Activated CD4-positive, alpha-beta T cell treated with anti-CD3 and anti-CD28 coated beads for 36 hours (primary cell): Measurements from ENCODE around the gene CUX1. TPM values are rescaled to one million over a fixed set of nuclear protein-coding genes. Genes with fewer than 3 reads are reported as not detected.
"Not testable (repeated sequence)": the region's sequence is repeated elsewhere in the genome, so short reads cannot be mapped to it uniquely, and the experiment has no call there.

ENCODE experiments used
- ATAC-seq: fragments of 200-7000 bp; cut with Tn5 transposase; one replicate; pipeline ENCODE4 v1.10.0; 2021; ENCODE audit warnings: mild to moderate bottlenecking, moderate library complexity
- CTCF ChIA-PET: fragments of 350-600 bp; sonication (Branson Sonifier 250); formaldehyde crosslinking; loops from one replicate; lab custom pipeline; 2021; ENCODE audit warnings: antibody characterized with exemption; lab: Charles Lee
- POLR2A ChIA-PET: fragments of 350-600 bp; sonication (Branson Sonifier 250); formaldehyde crosslinking; loops from one replicate; lab custom pipeline; 2021; ENCODE audit warnings: antibody characterized with exemption, inconsistent platforms; lab: Charles Lee
- DNase-seq: peaks from one replicate; pipeline ENCODE4 v3.0.0-alpha.2; 2020
- H3K27ac Mint-ChIP-seq: one replicate; pipeline ENCODE4 v1.8.0; 2021; ENCODE audit warnings: mixed read lengths
- H3K27me3 Mint-ChIP-seq: one replicate; pipeline ENCODE4 v1.8.0; 2021; ENCODE audit warnings: mixed read lengths
- H3K36me3 Mint-ChIP-seq: one replicate; pipeline ENCODE4 v1.8.0; 2021; ENCODE audit warnings: low read depth, mixed read lengths
- H3K4me1 Mint-ChIP-seq: one replicate; pipeline ENCODE4 v1.8.0; 2021; ENCODE audit warnings: mixed read lengths
- H3K4me3 Mint-ChIP-seq: one replicate; pipeline ENCODE4 v1.8.0; 2021; ENCODE audit warnings: mild to moderate bottlenecking, moderate library complexity, mixed read lengths
- H3K9me3 Mint-ChIP-seq: one replicate; pipeline ENCODE4 v1.8.0; 2021; ENCODE audit warnings: low read depth, mixed read lengths
- intact Hi-C, 2 experiments: fragments of 100-400 bp; cut with DNase I in 1 of 2; cut with micrococcal nuclease in 1 of 2; formaldehyde crosslinking; loops; one replicate each; pipeline versions ENCODE4 v1.14.2 to v1.15.1; 2022 to 2024; cut with DNase I, micrococcal nuclease
- total RNA-seq, 2 experiments: library from RNA; stranded (reverse); gene quantifications; one replicate each; pipeline ENCODE4 v1.2.3, GENCODE V29; 2021

The CUX1 gene
- total RNA-seq, 2 experiments from 2014 or later = 21.6 to 23.5 TPM

- no peak overlapping the region for H3K4me3 Mint-ChIP-seq
- H3K36me3 Mint-ChIP-seq = no peaks in the 10 kb centered on the region
- no peak overlapping the region for H3K27ac Mint-ChIP-seq
- intact Hi-C loops = no loop called here
- H3K27me3 Mint-ChIP-seq = peaks cover 2% of the 10 kb centered on the region
- no peaks in the 10 kb centered on the region for H3K4me1 Mint-ChIP-seq
- no peak for ATAC-seq
- ChIA-PET CTCF (interaction anchor here (0.6 to 0.8 kb wide), 2 partner anchors 20 to 105 kb away, joined by 3 to 4 read pairs; no protein-coding TSS in a partner anchor), POLR2A (no interaction called here)
- no peaks in the 10 kb centered on the region for H3K9me3 Mint-ChIP-seq
- no peak for DNase-seq
These were observed 483.3 kb downstream of the CUX1 start for GRCh38 chr7:102300643-102301221.

- DNase-seq, H3K9me3 Mint-ChIP-seq, ATAC-seq, H3K27ac Mint-ChIP-seq, H3K36me3 Mint-ChIP-seq, POLR2A ChIA-PET, H3K27me3 Mint-ChIP-seq, H3K4me3 Mint-ChIP-seq, H3K4me1 Mint-ChIP-seq, intact Hi-C loops: not testable (repeated sequence)
- CTCF ChIA-PET = interaction anchor here (0.6 to 0.8 kb wide), 2 partner anchors 20 to 105 kb away, joined by 3 to 4 read pairs; no protein-coding TSS in a partner anchor
These were observed 483.9 kb downstream of the CUX1 start for GRCh38 chr7:102301367-102301766.

- ATAC-seq (no peak), DNase-seq (no peak)
- ChIA-PET POLR2A (no interaction called here), CTCF (no interaction called here)
- Mint-ChIP-seq H3K4me3 (no peak overlapping the region), H3K4me1 (peaks cover 7% of the 10 kb centered on the region), H3K27me3 (peaks cover 2% of the 10 kb centered on the region), H3K27ac (no peak overlapping the region), H3K9me3 (no peaks in the 10 kb centered on the region), H3K36me3 (no peaks in the 10 kb centered on the region)
- intact Hi-C loops = no loop called here
These were observed 484.6 kb downstream of the CUX1 start for GRCh38 chr7:102302025-102302424.

DNA sequence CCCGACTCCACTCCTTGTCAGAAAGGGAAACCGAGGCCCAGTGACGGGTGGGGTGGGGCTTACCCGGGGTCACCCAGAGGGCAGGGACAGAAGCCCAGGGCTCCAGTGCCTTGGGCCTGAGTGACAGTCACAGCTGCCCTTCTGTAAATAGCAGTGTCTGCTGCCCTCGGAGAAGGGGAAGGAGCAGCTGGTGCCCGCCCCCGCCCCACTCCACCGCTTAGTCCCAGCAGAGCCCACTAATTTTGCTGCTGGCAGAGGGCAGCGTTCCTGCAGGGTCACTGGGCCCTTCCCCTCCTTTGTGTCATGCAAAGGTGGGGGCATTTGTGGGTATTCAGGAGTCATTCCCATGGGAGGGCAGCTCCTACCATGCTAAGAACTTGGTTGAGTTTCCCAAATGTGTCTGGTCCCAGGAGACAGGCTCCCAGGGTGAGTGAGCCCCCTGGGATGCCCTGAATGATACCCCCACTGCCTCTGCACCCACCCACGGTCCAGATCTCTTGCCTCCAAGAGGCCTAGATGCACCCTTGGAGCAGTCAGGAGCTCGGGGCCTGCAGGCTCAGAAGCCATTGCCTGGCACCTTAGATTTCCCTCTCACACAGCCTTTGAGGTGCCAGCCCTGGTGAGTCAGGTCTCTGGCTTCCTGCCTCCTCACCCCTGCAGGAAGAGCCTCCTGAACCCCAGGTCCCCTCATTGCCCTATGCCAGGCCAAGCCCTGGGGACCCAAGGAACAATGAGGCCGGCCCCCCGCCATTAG lies 486.4 kb downstream of the CUX1 start:
- Mint-ChIP-seq H3K27ac (no peak overlapping the region), H3K27me3 (peaks cover 2% of the 10 kb centered on the region), H3K9me3 (no peaks in the 10 kb centered on the region), H3K4me3 (no peak overlapping the region), H3K4me1 (peaks cover 12% of the 10 kb centered on the region), H3K36me3 (no peaks in the 10 kb centered on the region)
- CTCF ChIA-PET = no interaction called here
- POLR2A ChIA-PET = no interaction called here
- intact Hi-C loops = no loop called here
- ATAC-seq = no peak
- DNase-seq = no peak

- H3K4me1 Mint-ChIP-seq = peaks cover 12% of the 10 kb centered on the region
- ATAC-seq (no peak), DNase-seq (no peak)
- no peak overlapping the region for H3K4me3 Mint-ChIP-seq
- no peak overlapping the region for H3K27ac Mint-ChIP-seq
- ChIA-PET POLR2A (no interaction called here), CTCF (no interaction called here)
- intact Hi-C loops = no loop called here
- H3K27me3 Mint-ChIP-seq = peaks cover 2% of the 10 kb centered on the region
- no peaks in the 10 kb centered on the region for H3K9me3 Mint-ChIP-seq
- no peaks in the 10 kb centered on the region for H3K36me3 Mint-ChIP-seq
These were observed 487.2 kb downstream of the CUX1 start for GRCh38 chr7:102304668-102305067.

GRCh38 chr7:102305414-102306268 lies 488.2 kb downstream of the CUX1 start:
- no peak for ATAC-seq
- POLR2A ChIA-PET = no interaction called here
- Mint-ChIP-seq H3K36me3 (no peaks in the 10 kb centered on the region), H3K27me3 (no peaks in the 10 kb centered on the region), H3K27ac (no peak overlapping the region), H3K9me3 (no peaks in the 10 kb centered on the region), H3K4me1 (peaks cover 12% of the 10 kb centered on the region), H3K4me3 (no peak overlapping the region)
- intact Hi-C loops = no loop called here
- CTCF ChIA-PET = interaction anchor here (1.1 kb wide), 1 partner anchor 10 kb away, joined by 3 read pairs; no protein-coding TSS in a partner anchor
- DNase-seq = no peak

- peak overlapping the region; percentile 63 for H3K27ac Mint-ChIP-seq
- ATAC-seq (peak; percentile 83), DNase-seq (peak; percentile 70)
- CTCF ChIA-PET = interaction anchor here (0.5 to 1.3 kb wide), 5 partner anchors 11 to 916 kb away, joined by 3 to 5 read pairs (median 3); no protein-coding TSS in a partner anchor
- peak overlapping the region; percentile 2 for H3K4me3 Mint-ChIP-seq
- intact Hi-C loops = no loop called here
- H3K27me3 Mint-ChIP-seq = no peaks in the 10 kb centered on the region
- no peaks in the 10 kb centered on the region for H3K36me3 Mint-ChIP-seq
- no peaks in the 10 kb centered on the region for H3K9me3 Mint-ChIP-seq
- H3K4me1 Mint-ChIP-seq = peaks cover 12% of the 10 kb centered on the region
- POLR2A ChIA-PET = interaction anchor here (0.7 kb wide), 1 partner anchor 14 kb away, joined by 4 read pairs; no protein-coding TSS in a partner anchor
These were observed 489.7 kb downstream of the CUX1 start for GRCh38 chr7:102306916-102307677.

DNA sequence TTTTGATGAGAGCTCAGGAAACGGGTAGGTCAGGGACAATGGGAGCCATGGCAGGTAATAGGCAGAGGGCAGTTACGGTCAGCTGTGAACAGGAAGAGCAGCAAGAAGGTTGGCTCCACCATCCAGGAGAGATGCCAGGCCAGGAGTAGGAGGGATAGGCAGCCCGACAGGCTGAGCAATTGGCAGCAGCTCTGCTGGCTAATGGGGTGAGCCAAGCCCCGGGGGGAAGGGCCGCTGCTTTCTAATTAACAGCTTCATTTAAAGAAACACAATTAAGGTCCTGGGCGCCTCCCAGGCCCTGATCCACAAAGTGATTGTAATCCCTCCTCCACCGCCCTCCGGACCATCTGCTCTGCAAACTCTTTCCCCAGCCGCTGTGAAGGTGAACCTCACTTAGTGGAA lies 493.0 kb downstream of the CUX1 start:
- no peaks in the 10 kb centered on the region for H3K27me3 Mint-ChIP-seq
- no peak overlapping the region for H3K4me3 Mint-ChIP-seq
- DNase-seq = no peak
- H3K36me3 Mint-ChIP-seq = no peaks in the 10 kb centered on the region
- H3K4me1 Mint-ChIP-seq = peaks cover 12% of the 10 kb centered on the region
- H3K9me3 Mint-ChIP-seq = no peaks in the 10 kb centered on the region
- H3K27ac Mint-ChIP-seq = no peak overlapping the region
- intact Hi-C loops = no loop called here
- ATAC-seq = no peak
- POLR2A ChIA-PET = no interaction called here
- CTCF ChIA-PET = interaction anchor here (0.6 to 1.2 kb wide), 2 partner anchors 9 to 255 kb away, joined by 3 read pairs; no protein-coding TSS in a partner anchor

DNA sequence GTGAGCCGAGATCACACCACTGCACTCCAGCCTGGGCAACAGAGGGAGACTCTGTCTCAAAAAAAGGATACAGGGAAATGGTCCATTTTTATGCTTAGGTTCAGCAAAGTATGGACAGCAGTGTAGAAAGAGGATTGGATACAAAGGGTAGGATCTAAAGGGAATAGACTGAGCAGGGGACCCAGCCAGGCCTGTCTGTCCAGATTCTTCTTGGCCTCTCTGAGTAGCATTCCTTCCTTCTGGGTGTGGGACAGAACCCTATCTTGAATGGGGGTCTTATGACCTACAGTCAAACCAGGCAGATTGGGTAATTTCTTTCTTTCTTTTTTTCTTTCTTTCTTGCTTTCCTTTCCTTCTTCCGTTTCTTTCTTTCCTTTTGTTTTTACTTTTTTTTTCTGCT lies 494.9 kb downstream of the CUX1 start:
- ATAC-seq (no peak), DNase-seq (no peak)
- intact Hi-C loops = no loop called here
- Mint-ChIP-seq H3K36me3 (no peaks in the 10 kb centered on the region), H3K9me3 (no peaks in the 10 kb centered on the region), H3K27ac (no peak overlapping the region), H3K4me1 (peaks cover 2% of the 10 kb centered on the region), H3K4me3 (no peak overlapping the region), H3K27me3 (no peaks in the 10 kb centered on the region)
- POLR2A ChIA-PET = no interaction called here
- CTCF ChIA-PET = interaction anchor here (0.6 kb wide), 1 partner anchor 114 kb away, joined by 3 read pairs; no protein-coding TSS in a partner anchor

GRCh38 chr7:102313997-102314780 lies 496.8 kb downstream of the CUX1 start:
- Mint-ChIP-seq H3K36me3 (no peaks in the 10 kb centered on the region), H3K9me3 (no peaks in the 10 kb centered on the region), H3K4me3 (no peak overlapping the region), H3K27me3 (no peaks in the 10 kb centered on the region), H3K4me1 (no peaks in the 10 kb centered on the region), H3K27ac (no peak overlapping the region)
- ChIA-PET POLR2A (no interaction called here), CTCF (no interaction called here)
- DNase-seq (no peak), ATAC-seq (no peak)
- intact Hi-C loops = no loop called here
